ENCODE measurements around the gene ERN1. TPM values are rescaled to one million over a fixed set of nuclear protein-coding genes. Genes with fewer than 3 reads are reported as not detected.

The ERN1 gene
- total RNA-seq, 1 experiment from 2014 or later, result 14.0 TPM

GRCh38 chr17:64066716-64067115, 63.2 kb downstream of the ERN1 start:
- DNase-seq (ENCODE audit: extremely low read depth, low read depth), result no peak

DNA sequence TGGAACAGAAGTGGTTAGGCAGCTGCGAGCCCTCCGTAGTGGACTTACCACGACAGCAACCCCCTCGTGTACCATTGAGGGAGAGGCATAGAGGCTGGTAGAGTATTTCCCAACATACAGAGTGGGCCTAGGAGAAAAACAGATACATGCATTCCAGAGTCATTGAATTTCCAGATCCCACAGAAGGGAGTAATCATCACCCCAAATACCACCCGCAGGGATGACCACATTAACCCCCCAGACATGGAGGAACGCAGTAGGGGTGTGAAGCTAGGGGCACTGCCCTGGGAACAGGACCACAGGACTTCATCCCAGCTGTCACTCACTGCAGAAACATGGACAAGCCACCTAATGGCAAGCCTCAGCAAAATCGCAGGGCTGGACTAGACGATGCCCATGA, 64.8 kb downstream of the ERN1 start:
- no peak for DNase-seq (ENCODE audit: extremely low read depth, low read depth)

DNA sequence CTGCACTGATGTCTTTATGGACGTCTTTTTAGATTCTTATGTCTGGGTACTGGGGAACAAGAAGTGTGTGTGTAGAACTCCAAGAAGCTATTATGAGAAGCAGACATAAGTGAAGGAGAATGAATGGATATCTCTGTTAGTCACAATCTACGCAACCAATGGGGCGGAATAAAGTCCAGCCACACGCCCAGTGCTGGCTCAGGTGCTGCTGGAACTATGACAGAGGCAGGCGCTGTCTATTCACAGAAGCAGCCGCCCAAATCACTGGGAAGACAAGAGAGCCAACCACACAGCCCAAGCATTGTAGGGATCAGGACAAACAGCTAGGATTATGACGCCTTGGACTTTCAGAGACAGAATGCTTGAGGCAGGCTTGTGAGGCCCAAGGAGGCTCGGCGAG, 65.6 kb downstream of the ERN1 start:
- no peak for DNase-seq (ENCODE audit: extremely low read depth, low read depth)

DNA sequence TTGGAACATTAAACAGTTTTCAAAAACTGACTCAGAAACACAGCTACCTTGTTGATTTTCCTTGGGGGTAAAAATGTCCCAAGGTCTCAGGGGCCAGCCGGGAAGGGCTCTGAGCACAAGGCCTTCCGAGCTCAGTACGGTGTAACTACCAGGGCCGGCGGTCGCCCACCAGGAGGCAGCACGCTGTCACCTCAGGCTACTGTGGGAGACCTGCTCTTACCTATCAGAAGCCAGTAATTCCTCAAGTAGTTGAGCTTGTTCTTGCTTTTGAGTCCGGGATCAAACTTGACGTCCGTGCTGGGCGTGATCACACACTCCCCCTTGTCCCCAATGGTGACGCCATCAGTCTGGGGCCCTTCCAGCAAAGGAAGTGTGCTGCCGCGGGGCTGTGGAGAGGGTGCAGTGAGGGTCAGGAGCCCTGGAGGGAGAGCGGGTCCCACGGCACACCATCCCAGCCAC, 66.1 kb downstream of the ERN1 start:
- DNase-seq (ENCODE audit: extremely low read depth, low read depth), result no peak

DNA sequence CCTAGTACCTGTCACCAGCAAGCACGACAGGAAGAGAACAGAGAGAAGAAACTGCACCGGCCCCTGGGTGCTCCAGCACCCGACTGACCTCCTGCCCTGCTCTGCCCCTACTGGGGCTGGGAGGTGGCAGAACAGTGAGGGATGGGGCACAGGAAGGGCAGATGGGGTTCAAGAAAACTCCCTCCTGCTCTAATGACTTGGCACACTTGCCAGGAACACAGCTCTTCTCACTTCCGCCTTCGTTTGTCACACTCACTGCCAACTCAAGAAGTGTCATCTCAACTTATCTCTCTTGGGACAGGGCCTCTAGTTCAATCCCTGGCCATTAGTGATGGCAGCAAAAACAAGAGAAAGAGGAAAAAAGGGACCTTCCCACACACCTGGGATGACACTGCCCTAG, 66.9 kb downstream of the ERN1 start:
- DNase-seq (ENCODE audit: extremely low read depth, low read depth), result no peak

DNA sequence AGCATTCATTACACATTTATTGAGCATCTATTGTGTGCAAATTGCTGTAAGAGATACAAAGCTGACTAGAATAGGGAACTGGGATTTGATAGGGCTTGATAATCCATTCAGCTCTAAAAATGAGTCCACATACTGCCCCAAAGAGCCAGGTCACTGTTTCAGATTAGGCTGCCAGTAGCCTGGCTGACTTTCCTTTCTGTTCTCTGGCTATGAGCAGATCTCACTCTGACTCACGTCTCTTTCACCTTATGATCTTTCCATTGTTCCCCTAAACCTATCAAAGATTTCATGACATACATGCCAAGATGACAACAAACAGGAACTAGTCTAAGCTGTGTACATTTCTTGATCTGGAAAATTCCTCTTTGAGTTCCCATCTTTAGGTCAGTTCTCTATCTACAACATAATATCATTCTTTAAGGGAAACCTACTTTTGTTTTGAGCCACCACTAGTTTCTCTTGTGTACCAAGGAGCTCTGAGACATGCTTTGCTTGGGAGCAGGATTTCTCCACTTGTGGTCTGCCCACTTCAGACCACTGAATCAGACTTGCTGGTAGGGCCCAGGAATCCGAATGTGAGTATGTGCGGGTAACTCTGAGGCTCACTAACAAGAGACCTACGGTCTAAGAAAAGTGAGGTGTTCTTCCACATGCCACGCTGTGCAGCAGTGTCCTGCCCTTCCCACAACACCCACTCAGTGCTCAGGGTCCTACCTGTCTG, 68.6 kb downstream of the ERN1 start:
- no peak for DNase-seq (ENCODE audit: extremely low read depth, low read depth)

DNA sequence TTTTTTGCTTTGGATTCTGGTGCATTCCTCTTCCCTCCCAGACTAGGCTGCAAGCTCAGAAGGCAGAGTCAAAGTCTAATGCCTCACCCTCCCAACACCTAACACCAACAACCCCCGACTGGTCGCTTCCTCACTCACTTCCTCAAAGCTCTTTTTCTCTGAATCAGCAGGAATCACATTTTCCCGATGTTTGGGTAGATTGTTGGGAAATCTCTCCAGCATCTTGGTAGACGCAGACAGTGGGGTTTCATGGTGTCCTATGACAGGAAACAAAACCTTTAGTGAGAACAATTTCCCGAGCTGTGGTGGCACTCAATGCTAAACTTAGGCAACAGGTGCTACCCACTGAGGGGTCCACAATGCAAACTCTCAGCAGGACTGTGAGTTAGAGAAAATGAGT, 69.6 kb downstream of the ERN1 start:
- no peak for DNase-seq (ENCODE audit: extremely low read depth, low read depth)

- DNase-seq (ENCODE audit: extremely low read depth, low read depth), result no peak
Measured at GRCh38 chr17:64059756-64060155, 70.2 kb downstream of the ERN1 start.

- no peak for DNase-seq (ENCODE audit: extremely low read depth, low read depth)
Measured at GRCh38 chr17:64058621-64059020, 71.3 kb downstream of the ERN1 start.

GRCh38 chr17:64057701-64058263, 72.2 kb downstream of the ERN1 start:
- no peak for DNase-seq (ENCODE audit: extremely low read depth, low read depth)

DNA sequence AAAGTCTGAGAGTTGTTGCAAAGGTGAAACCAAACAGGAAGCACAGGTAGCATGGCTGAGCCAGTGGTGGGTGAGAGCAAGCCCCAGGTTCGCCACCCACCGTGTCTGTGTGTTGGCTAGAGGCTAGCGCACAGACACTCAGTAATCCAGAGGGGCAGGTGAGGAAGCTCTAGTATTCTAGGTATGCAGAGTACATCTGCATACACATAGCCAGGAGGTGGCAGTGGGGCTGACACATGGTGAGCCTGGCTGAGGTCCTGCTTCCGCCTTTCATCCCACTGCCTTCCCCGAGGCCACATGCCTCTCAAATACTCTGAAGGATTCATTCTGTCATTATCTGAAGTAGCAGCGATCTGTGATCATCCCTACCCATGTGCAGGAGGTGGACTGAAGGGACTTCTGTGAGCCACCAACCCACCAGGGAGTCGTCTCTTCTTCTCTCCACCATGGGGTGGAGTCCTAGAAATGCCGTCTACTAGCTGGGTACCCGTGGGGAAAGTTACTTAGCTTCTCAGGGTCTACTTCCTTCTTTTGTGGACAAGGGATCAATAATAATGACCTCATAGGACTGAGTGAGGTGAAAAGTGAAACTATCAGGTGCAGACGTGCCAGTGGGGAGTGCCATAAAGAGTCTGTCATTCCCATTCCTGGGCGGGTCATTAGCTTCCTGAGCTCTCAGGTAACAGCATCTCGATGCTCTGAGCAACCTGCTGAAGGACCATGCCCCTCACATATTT, 73.5 kb downstream of the ERN1 start:
- no peak for DNase-seq (ENCODE audit: extremely low read depth, low read depth)

DNA sequence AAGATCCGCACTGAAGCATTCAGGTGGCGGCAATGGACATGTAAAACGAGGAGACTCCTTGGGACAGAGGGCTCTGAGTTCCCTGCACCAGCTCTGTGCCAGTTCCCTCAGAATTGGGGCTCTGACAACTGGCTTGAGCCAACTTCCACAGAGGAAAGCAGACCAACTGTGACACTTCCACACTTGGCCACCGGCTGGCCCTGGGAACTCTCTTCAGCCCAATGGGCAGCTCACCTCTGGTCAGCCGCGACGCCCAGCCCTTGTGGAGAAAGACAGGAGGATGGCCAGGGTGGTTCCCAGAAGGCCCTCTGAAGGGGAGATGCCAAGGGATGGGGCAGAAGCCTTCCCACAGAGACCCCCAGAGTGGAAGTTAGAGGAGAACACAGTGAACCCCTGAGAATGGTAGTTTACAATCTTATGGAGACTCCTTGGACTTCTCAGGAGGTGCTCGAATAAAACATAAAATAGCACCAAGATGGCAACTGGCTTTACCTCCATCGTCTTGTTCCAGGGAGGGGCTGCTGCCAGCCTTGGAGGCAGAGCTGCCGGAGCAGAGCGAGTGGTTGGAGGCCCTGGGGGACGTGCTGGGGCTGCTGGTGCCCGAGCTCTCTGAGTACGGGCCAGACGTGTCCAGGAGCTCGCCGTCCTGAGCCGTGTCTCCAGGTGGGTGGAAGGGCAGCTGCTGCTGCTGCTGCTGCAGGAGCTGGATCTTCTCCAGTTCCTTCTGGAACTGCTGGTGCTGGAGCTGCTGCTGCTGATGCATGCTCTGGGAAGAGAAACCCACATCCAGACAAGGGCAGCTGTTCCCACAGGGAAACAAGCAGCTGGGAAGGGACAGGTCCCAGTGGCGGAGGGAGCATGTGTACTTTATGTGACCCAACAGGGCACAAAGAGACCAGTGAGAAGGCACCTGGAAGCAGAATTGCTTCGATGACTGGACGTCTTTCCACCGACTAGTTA, 74.5 kb downstream of the ERN1 start:
- DNase-seq (ENCODE audit: extremely low read depth, low read depth), result no peak

DNA sequence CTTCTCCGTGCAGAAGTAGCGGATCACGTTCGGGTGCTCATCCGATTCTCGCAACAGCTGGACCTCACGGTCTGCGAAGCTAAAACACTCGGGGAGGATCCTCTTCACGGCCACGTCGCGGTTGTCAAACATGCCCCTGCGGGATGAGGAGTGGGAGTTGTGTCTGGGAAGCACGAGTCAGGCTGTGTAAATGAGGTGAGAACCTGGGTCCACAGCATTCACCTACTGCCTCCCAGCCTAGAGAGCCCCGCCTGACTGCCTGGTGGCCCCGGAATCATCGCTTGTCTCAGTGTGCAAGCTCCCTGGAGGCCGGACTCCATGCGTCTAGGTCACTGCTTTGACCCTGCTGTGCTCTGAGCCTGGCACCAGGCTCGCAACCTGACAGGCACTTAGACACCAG, 75.6 kb downstream of the ERN1 start:
- DNase-seq (ENCODE audit: extremely low read depth, low read depth), result no peak

DNA sequence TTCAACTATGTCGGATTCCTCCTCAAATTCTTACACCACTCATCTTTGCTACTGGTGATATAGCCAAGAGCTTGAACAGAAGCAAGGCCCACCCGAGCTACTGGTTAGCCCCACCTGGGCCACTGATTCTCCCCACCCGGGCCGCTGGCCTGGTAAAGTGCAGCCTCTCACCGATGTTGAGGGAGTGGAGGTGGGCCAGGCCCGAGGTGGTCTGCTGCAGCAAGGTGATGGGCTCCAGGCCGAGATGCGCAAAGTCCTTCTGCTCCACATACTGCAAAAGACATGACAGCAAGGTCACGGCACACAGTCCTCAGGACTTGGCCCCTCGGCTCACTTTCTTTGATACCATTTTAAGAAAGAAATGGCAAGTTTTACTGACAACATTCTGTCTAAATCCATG, 76.8 kb downstream of the ERN1 start:
- no peak for DNase-seq (ENCODE audit: extremely low read depth, low read depth)

DNA sequence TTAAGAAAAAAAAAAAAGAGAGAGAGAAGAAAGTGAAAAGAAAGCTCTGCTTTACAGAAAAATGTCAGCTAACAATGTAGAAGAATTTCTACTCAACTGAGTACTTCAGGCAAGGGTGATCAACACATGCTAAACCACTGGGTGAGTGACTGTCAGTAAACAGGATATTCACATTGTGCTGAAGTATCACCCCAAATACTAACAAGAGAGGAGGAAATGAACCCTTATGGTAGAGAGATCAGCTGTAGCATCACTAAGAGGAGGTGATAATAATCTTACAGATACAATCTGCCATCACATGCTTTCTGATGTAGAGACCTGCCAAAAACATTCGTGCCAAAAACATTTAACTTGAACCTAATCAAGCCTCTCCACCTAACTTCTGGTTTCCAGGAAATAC, 78.8 kb downstream of the ERN1 start:
- DNase-seq (ENCODE audit: extremely low read depth, low read depth), result no peak

- no peak for DNase-seq (ENCODE audit: extremely low read depth, low read depth)
Measured at GRCh38 chr17:64048805-64049204, 81.1 kb downstream of the ERN1 start.

DNA sequence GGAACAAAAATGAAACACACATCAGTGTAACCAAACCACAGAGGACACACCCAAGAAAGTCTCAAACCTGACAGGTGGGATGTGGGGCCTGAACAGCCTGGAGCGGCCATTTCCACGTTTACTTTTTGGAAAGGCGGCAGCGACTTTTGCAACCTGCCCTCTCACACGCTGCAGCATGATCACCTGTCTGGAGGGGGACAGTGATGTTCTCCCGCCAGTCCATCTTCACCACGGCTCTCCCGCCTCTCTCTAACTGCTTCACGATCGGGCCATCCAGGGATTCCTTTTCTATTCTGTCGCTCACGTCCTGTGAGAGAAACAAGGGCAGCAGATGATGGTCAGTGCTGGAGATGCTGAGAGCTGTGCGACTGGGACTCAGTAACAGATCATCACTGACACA, 84.8 kb downstream of the ERN1 start:
- DNase-seq (ENCODE audit: extremely low read depth, low read depth), result no peak

- DNase-seq (ENCODE audit: extremely low read depth, low read depth), result no peak
Measured at GRCh38 chr17:64042700-64043485, 87.1 kb downstream of the ERN1 start.

DNA sequence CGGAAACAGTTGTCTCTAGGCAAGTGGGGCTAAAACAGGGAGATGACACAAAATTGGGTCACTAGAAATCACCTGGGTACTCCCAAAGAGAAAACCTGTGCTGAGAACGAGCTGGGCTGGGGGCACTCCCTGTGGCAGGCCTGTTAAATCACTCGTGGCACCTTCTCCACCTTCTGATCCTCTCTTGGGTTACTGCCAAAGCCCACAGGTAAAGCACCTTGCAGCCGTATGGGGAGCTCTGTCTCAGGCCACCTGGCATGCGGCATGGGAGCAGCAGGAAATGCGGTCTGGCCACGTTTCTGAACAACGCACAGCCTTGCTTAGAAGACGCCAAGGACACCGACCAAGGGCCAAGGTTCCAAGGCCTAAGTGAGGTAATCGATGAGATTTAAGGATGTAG, 88.0 kb downstream of the ERN1 start:
- no peak for DNase-seq (ENCODE audit: extremely low read depth, low read depth)

GRCh38 chr17:64040206-64040605, 89.7 kb downstream of the ERN1 start:
- no peak for DNase-seq (ENCODE audit: extremely low read depth, low read depth)
